ENCODE data around the gene SOX11.

The SOX11 gene

GRCh38 chr2:5691221-5691984, 781 bp upstream of the SOX11 start:
- DNase-seq (ENCODE audit: insufficient read length, low spot score) (no peak), FAIRE-seq (no peak)

GRCh38 chr2:5692561-5693286, 540 bp downstream of the SOX11 start:
- DNase-seq (ENCODE audit: insufficient read length, low spot score) = no peak
- FAIRE-seq = no peak

- FAIRE-seq (no peak), DNase-seq (ENCODE audit: insufficient read length, low spot score) (no peak)
Measured at GRCh38 chr2:5693287-5694201, 1.4 kb downstream of the SOX11 start.

GRCh38 chr2:5694306-5694705, 2.1 kb downstream of the SOX11 start:
- FAIRE-seq = no peak
- no peak for DNase-seq (ENCODE audit: insufficient read length, low spot score)

- no peak for DNase-seq (ENCODE audit: insufficient read length, low spot score)
- no peak for FAIRE-seq
Measured at GRCh38 chr2:5695654-5696403, 3.6 kb downstream of the SOX11 start.

- FAIRE-seq (no peak), DNase-seq (ENCODE audit: insufficient read length, low spot score) (no peak)
Measured at GRCh38 chr2:5696404-5696944, 4.3 kb downstream of the SOX11 start.

GRCh38 chr2:5696945-5697521, 4.8 kb downstream of the SOX11 start:
- no peak for DNase-seq (ENCODE audit: insufficient read length, low spot score)
- FAIRE-seq = no peak

GRCh38 chr2:5697562-5697961, 5.4 kb downstream of the SOX11 start:
- FAIRE-seq = no peak
- DNase-seq (ENCODE audit: insufficient read length, low spot score) = no peak

GRCh38 chr2:5698134-5698533, 6.0 kb downstream of the SOX11 start:
- DNase-seq (ENCODE audit: insufficient read length, low spot score) = no peak
- FAIRE-seq = no peak

- FAIRE-seq (no peak), DNase-seq (ENCODE audit: insufficient read length, low spot score) (no peak)
Measured at GRCh38 chr2:5699963-5700362, 7.8 kb downstream of the SOX11 start.

- DNase-seq (ENCODE audit: insufficient read length, low spot score) = no peak
- no peak for FAIRE-seq
Measured at GRCh38 chr2:5700551-5700950, 8.4 kb downstream of the SOX11 start.

- no peak for FAIRE-seq
- no peak for DNase-seq (ENCODE audit: insufficient read length, low spot score)
Measured at GRCh38 chr2:5701266-5701665, 9.1 kb downstream of the SOX11 start.

- no peak for DNase-seq (ENCODE audit: insufficient read length, low spot score)
- no peak for FAIRE-seq
Measured at GRCh38 chr2:5703166-5703565, 11.0 kb downstream of the SOX11 start.

GRCh38 chr2:5705490-5705889, 13.3 kb downstream of the SOX11 start:
- FAIRE-seq = no peak

GRCh38 chr2:5706717-5707455, 14.7 kb downstream of the SOX11 start:
- FAIRE-seq (no peak), DNase-seq (ENCODE audit: insufficient read length, low spot score) (no peak)

More at GRCh38 chr2:5705490-5705889, 13.3 kb downstream of the SOX11 start:
- no peak for DNase-seq (ENCODE audit: insufficient read length, low spot score)

GRCh38 chr2:5710615-5711014, 18.4 kb downstream of the SOX11 start:
- FAIRE-seq (no peak), DNase-seq (ENCODE audit: insufficient read length, low spot score) (no peak)

- DNase-seq (ENCODE audit: insufficient read length, low spot score) = no peak
- FAIRE-seq = no peak
Measured at GRCh38 chr2:5713101-5713500, 20.9 kb downstream of the SOX11 start.

GRCh38 chr2:5719629-5720334, 27.6 kb downstream of the SOX11 start:
- DNase-seq (ENCODE audit: insufficient read length, low spot score) (no peak), FAIRE-seq (no peak)

- no peak for DNase-seq (ENCODE audit: insufficient read length, low spot score)
- FAIRE-seq = no peak
Measured at GRCh38 chr2:5720426-5720825, 28.2 kb downstream of the SOX11 start.
